Measurements from ENCODE around the gene ST7.
"Not testable (repeated sequence)": the region's sequence is repeated elsewhere in the genome, so short reads cannot be mapped to it uniquely, and the experiment has no call there.

Gene ST7

GRCh38 chr7:117097860-117098259 is 144.6 kb downstream of the ST7 start:
- no peaks in the 10 kb centered on the region for H3K27me3 Mint-ChIP-seq
- no peak for DNase-seq

GRCh38 chr7:117098457-117098856 is 145.2 kb downstream of the ST7 start:
- Mint-ChIP-seq H3K36me3 (ENCODE audit: low read depth) (no peaks in the 10 kb centered on the region), H3K4me3 (no peak overlapping the region), H3K4me1 (ENCODE audit: low read depth) (peaks cover 8% of the 10 kb centered on the region), H3K27me3 (no peaks in the 10 kb centered on the region), H3K27ac (no peak overlapping the region), H3K9me3 (no peaks in the 10 kb centered on the region)
- no peak for DNase-seq

More at GRCh38 chr7:117097860-117098259, 144.6 kb downstream of the ST7 start:
- no peaks in the 10 kb centered on the region for H3K36me3 Mint-ChIP-seq (ENCODE audit: low read depth)
- peaks cover 8% of the 10 kb centered on the region for H3K4me1 Mint-ChIP-seq (ENCODE audit: low read depth)
- H3K27ac Mint-ChIP-seq, result no peak overlapping the region
- H3K4me3 Mint-ChIP-seq, result no peak overlapping the region
- no peaks in the 10 kb centered on the region for H3K9me3 Mint-ChIP-seq

- no peaks in the 10 kb centered on the region for H3K9me3 Mint-ChIP-seq
- H3K4me3 Mint-ChIP-seq, result no peak overlapping the region
- peaks cover 6% of the 10 kb centered on the region for H3K4me1 Mint-ChIP-seq (ENCODE audit: low read depth)
- H3K36me3 Mint-ChIP-seq (ENCODE audit: low read depth), result no peaks in the 10 kb centered on the region
- no peak for DNase-seq
- H3K27ac Mint-ChIP-seq, result no peak overlapping the region
- no peaks in the 10 kb centered on the region for H3K27me3 Mint-ChIP-seq
Observed at GRCh38 chr7:117101026-117101425, 147.7 kb downstream of the ST7 start.

DNA sequence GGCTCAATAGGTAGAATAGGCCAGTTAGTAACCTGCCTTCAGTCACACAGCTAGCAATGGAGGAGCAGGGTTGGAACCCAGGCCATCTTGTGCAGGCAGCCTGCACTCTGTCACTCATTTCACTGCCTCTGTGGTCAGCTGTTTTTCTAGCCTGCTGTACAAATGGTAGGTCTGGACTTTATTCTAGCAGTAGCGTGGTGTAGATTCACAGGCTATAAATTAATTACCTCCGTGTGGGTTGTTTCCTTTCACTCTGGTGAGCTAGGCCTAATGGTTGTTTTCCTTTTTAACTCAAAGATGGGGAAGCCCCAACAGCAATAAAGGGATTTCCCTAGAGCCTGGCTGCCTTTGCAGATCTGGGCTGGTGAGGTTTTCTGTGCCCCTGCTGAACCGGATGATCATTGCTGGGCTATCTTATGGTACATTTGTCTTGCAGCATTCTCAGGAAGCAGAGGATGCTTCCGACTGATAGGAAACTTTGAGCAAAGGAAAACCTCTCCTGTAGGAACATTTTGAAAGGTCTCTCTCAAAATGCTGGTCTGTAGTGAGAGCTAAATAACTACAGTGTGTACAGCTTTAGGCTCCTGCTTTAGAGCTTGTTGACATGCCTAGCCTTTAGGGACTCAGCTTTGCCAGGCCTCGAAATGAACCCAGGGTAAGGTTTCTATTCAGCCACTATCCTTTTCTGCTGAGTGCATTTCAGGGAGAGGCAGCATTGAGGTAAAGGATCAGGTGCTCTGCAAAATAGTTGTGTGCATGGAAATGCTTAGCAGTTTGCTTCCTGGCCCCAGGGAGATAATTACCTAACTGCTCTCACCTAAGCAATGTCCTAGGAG is 157.4 kb downstream of the ST7 start:
- peak; percentile 48 for DNase-seq
- H3K27ac Mint-ChIP-seq, result peak overlapping the region; percentile 74
- H3K4me1 Mint-ChIP-seq (ENCODE audit: low read depth), result peaks cover 37% of the 10 kb centered on the region
- H3K27me3 Mint-ChIP-seq, result no peaks in the 10 kb centered on the region
- peaks cover 6% of the 10 kb centered on the region for H3K36me3 Mint-ChIP-seq (ENCODE audit: low read depth)
- H3K4me3 Mint-ChIP-seq, result peak overlapping the region; percentile 34
- H3K9me3 Mint-ChIP-seq, result no peaks in the 10 kb centered on the region

GRCh38 chr7:117111535-117111934 is 158.2 kb downstream of the ST7 start:
- Mint-ChIP-seq H3K27ac (no peak overlapping the region), H3K36me3 (ENCODE audit: low read depth) (peaks cover 6% of the 10 kb centered on the region)

GRCh38 chr7:117112640-117113039 is 159.3 kb downstream of the ST7 start:
- DNase-seq, result no peak
- no peak overlapping the region for H3K4me3 Mint-ChIP-seq
- H3K36me3 Mint-ChIP-seq (ENCODE audit: low read depth), result peaks cover 6% of the 10 kb centered on the region
- no peaks in the 10 kb centered on the region for H3K27me3 Mint-ChIP-seq
- peaks cover 37% of the 10 kb centered on the region for H3K4me1 Mint-ChIP-seq (ENCODE audit: low read depth)
- no peaks in the 10 kb centered on the region for H3K9me3 Mint-ChIP-seq
- no peak overlapping the region for H3K27ac Mint-ChIP-seq

More at GRCh38 chr7:117111535-117111934, 158.2 kb downstream of the ST7 start:
- no peak for DNase-seq
- Mint-ChIP-seq H3K9me3 (no peaks in the 10 kb centered on the region), H3K27me3 (no peaks in the 10 kb centered on the region), H3K4me3 (no peak overlapping the region), H3K4me1 (ENCODE audit: low read depth) (peaks cover 37% of the 10 kb centered on the region)

DNA sequence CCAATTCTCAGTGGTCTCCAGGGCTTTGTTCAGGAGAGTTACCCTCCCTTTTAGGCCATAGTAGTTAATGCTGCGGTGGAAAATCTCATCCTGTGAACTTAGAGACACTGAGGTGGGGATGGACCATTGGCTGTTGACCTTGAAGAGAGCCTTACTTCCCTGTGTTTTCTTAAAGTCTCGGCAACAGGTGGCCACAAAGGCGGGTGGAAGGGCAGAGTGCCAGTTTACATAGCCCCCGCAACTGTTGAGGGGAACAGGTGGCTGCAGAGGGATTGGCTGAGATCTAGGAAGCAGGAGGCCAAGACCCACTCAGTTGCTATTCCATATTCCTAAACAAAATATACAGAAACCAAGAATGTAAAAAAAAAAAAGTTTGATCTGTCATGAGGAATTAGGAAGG is 160.6 kb downstream of the ST7 start:
- Mint-ChIP-seq H3K27ac (no peak overlapping the region), H3K4me3 (no peak overlapping the region), H3K36me3 (ENCODE audit: low read depth) (no peaks in the 10 kb centered on the region), H3K9me3 (no peaks in the 10 kb centered on the region), H3K4me1 (ENCODE audit: low read depth) (peaks cover 27% of the 10 kb centered on the region), H3K27me3 (peaks cover 2% of the 10 kb centered on the region)
- no peak for DNase-seq

GRCh38 chr7:117114272-117114671 is 161.0 kb downstream of the ST7 start:
- H3K27me3 Mint-ChIP-seq, result peaks cover 2% of the 10 kb centered on the region
- DNase-seq, result no peak
- no peak overlapping the region for H3K4me3 Mint-ChIP-seq
- no peak overlapping the region for H3K27ac Mint-ChIP-seq
- no peaks in the 10 kb centered on the region for H3K36me3 Mint-ChIP-seq (ENCODE audit: low read depth)
- no peaks in the 10 kb centered on the region for H3K9me3 Mint-ChIP-seq
- peaks cover 24% of the 10 kb centered on the region for H3K4me1 Mint-ChIP-seq (ENCODE audit: low read depth)

GRCh38 chr7:117116211-117116610 is 162.9 kb downstream of the ST7 start:
- Mint-ChIP-seq H3K4me1 (ENCODE audit: low read depth) (peaks cover 7% of the 10 kb centered on the region), H3K4me3 (no peak overlapping the region), H3K27me3 (peaks cover 2% of the 10 kb centered on the region), H3K9me3 (no peaks in the 10 kb centered on the region), H3K27ac (no peak overlapping the region), H3K36me3 (ENCODE audit: low read depth) (no peaks in the 10 kb centered on the region)
- no peak for DNase-seq

DNA sequence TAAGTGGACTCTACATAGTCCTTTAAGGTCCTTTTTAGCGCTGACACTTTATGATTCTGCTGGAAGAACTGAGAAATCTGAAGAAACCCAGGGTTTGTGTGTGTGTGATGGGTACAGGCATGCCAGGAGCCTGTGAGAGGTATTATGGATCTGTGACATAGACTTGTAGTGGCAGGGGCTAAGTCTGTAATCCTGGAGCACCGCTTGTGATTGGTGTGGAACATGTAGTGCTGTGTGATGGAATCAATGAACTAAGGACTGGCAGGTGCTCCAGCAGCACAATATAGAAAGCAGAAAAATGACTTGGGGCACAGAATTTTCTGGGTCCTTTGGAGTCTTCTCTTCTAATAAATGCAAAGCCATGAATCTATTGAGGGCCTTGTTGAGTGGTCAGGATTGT is 163.9 kb downstream of the ST7 start:
- Mint-ChIP-seq H3K9me3 (no peaks in the 10 kb centered on the region), H3K36me3 (ENCODE audit: low read depth) (no peaks in the 10 kb centered on the region), H3K27me3 (peaks cover 2% of the 10 kb centered on the region), H3K4me1 (ENCODE audit: low read depth) (peaks cover 5% of the 10 kb centered on the region), H3K4me3 (no peak overlapping the region), H3K27ac (no peak overlapping the region)
- no peak for DNase-seq

DNA sequence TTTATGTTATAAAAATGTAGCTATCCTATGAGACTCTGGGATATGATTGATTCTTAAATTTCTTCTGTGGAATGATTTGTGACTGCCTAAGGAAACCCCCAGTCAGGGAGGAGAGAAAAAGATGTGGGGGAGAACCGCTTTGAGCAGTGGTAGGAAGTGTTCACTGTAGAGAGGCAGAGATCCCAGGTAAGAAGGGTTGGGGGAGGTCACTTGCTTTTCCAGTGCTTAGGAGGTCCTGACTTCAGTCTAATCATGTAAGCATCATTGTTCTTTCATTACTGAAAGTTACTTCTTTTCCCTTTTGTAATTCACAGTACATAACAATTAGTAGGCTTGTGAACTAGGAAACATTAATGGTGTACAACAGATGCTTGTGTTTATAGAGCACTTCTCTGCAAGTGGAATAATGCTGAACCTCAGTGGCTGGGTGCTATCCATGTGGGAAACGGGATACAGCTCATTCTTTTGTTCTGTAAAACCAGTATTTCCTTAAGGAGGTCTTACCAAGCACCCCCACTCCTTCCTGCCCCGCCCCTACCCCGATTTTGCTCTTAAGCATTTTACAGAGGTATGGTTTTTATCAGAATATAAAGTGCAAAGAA is 165.4 kb downstream of the ST7 start:
- Mint-ChIP-seq H3K4me3 (no peak overlapping the region), H3K27ac (no peak overlapping the region)
- no peak for DNase-seq

GRCh38 chr7:117119192-117119924 is 166.1 kb downstream of the ST7 start:
- peak; percentile 80 for DNase-seq
- no peak overlapping the region for H3K4me3 Mint-ChIP-seq
- H3K27ac Mint-ChIP-seq, result no peak overlapping the region
- no peaks in the 10 kb centered on the region for H3K36me3 Mint-ChIP-seq (ENCODE audit: low read depth)
- peaks cover 2% of the 10 kb centered on the region for H3K27me3 Mint-ChIP-seq
- H3K4me1 Mint-ChIP-seq (ENCODE audit: low read depth), result peaks cover 5% of the 10 kb centered on the region
- no peaks in the 10 kb centered on the region for H3K9me3 Mint-ChIP-seq

More for the DNA sequence above, 165.4 kb downstream of the ST7 start:
- Mint-ChIP-seq H3K9me3 (no peaks in the 10 kb centered on the region), H3K4me1 (ENCODE audit: low read depth) (peaks cover 8% of the 10 kb centered on the region), H3K36me3 (ENCODE audit: low read depth) (no peaks in the 10 kb centered on the region), H3K27me3 (peaks cover 2% of the 10 kb centered on the region)

DNA sequence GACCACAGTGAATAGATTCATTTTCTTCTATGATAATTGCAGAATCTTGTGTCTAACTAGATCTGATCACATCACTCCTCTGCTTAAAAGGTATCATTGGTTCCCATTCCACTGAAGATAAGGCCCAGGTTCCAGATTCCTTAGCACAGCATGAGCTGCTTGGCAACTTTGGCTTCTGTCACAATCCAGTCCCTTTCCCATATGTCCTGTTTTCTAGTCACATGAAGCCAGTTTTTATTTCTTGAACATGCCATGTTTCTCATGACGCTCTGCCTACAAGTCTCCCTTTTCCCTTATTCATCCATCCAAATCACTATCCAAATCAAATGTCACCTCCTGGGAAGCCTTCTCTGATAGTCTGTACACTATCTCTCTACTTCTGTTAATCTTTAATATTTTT is 167.0 kb downstream of the ST7 start:
- H3K27me3 Mint-ChIP-seq; H3K36me3 Mint-ChIP-seq (ENCODE audit: low read depth); DNase-seq; H3K4me3 Mint-ChIP-seq; H3K9me3 Mint-ChIP-seq; H3K27ac Mint-ChIP-seq: not testable (repeated sequence)
- peaks cover 11% of the 10 kb centered on the region for H3K4me1 Mint-ChIP-seq (ENCODE audit: low read depth)

DNA sequence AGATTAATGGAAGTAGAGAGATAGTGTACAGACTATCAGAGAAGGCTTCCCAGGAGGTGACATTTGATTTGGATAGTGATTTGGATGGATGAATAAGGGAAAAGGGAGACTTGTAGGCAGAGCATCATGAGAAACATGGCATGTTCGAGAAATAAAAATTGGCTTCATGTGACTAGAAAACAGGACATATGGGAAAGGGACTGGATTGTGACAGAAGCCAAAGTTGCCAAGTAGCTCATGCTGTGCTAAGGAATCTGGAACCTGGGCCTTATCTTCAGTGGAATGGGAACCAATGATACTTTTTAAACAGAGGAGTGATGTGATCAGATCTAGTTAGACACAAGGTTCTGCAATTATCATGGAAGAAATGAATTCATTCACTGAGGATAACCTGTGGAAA is 168.7 kb downstream of the ST7 start:
- not testable (repeated sequence) for H3K36me3 Mint-ChIP-seq (ENCODE audit: low read depth); H3K4me3 Mint-ChIP-seq; DNase-seq; H3K27ac Mint-ChIP-seq; H3K27me3 Mint-ChIP-seq; H3K9me3 Mint-ChIP-seq
- H3K4me1 Mint-ChIP-seq (ENCODE audit: low read depth), result peaks cover 11% of the 10 kb centered on the region

GRCh38 chr7:117122536-117122935 is 169.2 kb downstream of the ST7 start:
- no peak for DNase-seq
- Mint-ChIP-seq H3K4me3 (no peak overlapping the region), H3K27ac (no peak overlapping the region), H3K36me3 (ENCODE audit: low read depth) (no peaks in the 10 kb centered on the region), H3K9me3 (no peaks in the 10 kb centered on the region), H3K27me3 (peaks cover 2% of the 10 kb centered on the region), H3K4me1 (ENCODE audit: low read depth) (peaks cover 11% of the 10 kb centered on the region)

Measured in activated T-cell treated with anti-CD3 and anti-CD28 coated beads, Interleukin-2, amount 50 U/mL, for 24 hours (primary cell).